AG09309 (cell line): Measurements from ENCODE around the gene RAB40B.

Experiments
- DNase-seq: peaks from one replicate; pipeline ENCODE4 v3.0.0-alpha.2; 2010; ENCODE audit warnings: low read depth
- H3K4me3 ChIP-seq: 2 replicates; pipeline ENCODE4 v1.5.1; 2011; ENCODE audit warnings: mild to moderate bottlenecking, low read depth, low read length, moderate library complexity; ENCODE audit not compliant: control insufficient read depth
- CTCF ChIP-seq: IDR thresholded peaks from 2 replicates; pipeline ENCODE4 v1.5.1; 2011; ENCODE audit warnings: mild to moderate bottlenecking, low read depth, low read length, inconsistent platforms; ENCODE audit not compliant: insufficient read depth, control insufficient read depth; ENCODE audit errors: missing control alignments

RAB40B gene

DNA sequence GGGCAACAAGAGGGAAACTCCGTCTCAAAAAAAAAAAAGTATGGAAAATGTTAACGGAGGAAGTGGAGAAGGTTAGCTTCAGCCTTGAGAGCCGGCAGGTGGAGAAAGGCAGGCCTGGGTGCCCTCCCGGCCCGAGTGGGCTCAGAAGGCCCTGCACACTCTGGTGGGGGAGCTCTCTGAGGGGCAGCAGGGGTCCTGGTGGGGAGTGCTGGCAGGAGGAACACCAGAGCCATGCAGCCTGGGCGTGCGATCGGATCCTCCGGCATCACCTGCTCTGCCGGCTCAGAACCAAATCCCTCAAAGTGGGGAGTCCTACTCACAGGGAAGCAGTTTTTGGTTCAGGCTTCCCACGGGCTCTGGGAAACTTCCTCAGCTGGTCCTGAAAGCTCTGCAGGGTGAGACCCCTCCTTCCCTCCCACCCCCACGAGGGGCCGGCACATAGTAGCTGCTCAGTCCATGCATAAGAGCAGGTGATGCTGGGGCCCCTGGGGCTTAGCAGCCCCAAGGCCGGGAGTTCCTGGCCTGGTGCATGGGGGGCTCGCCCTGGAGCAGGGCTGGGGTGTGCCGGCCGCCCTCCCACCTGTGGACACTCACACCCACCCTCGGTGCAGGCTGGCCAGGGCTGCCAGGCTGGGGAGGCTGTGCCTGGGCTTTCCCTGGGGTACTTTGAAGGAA, 38.1 kb upstream of the RAB40B start:
- no peak for DNase-seq
- no peak for TF ChIP-seq CTCF
- no peak overlapping the region for H3K4me3 ChIP-seq

DNA sequence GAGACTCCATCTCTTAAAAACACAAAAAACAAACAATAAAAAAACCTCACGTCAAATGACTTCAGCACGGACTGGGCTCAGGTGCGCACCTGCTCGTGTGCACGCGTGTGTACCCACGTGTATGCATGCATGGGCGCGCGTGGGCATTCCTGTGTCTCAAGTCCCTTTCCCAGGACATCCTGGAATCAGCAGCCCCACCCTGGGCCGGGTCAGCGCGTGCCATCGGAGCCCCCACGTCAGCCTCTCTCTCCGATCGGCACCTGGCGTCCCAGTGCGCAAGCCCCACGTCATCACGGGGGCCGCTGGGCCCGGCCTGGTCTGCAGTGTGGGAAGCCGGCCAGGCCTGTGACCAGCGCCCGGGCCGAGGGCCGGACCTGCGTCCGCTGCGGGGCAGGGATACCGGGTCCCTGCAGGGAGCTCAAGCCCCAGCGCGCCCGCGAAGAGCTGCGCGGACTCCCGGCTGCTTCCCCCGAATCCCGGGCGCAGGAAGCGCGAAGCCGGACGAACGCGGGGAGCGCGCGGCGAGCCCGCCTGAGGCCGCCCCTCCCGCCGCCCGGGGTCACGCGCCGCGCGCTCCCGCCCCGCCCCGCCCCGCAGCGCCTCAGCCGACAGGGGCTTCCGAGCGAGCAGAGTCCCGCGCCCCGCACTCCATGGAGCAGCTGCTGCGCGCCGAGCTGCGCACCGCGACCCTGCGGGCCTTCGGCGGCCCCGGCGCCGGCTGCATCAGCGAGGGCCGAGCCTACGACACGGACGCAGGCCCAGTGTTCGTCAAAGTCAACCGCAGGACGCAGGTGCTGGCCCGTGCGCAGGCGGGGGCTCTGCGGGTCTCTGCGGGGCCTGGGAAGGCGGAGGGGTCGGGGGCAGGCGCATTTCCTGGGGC, 36.7 kb upstream of the RAB40B start, which contains the start of gene FN3K:
Gene FN3K (plus strand): TSS at position 629 of the 880 bp plus-strand sequence. CDS start 22 bp downstream, at position 651.
- H3K4me3 ChIP-seq = peak within 1 kb of the TSS; percentile 52
- DNase-seq = peak; percentile 17
- no peak for TF ChIP-seq CTCF

- DNase-seq = no peak
- TF ChIP-seq CTCF = no peak
- H3K4me3 ChIP-seq = no peak overlapping the region
These were observed 33.7 kb upstream of the RAB40B start for GRCh38 chr17:82732118-82732743.

- no peak overlapping the region for H3K4me3 ChIP-seq
- no peak for TF ChIP-seq CTCF
- no peak for DNase-seq
These were observed 31.2 kb upstream of the RAB40B start for GRCh38 chr17:82729479-82730260.

GRCh38 chr17:82726427-82726826, 27.9 kb upstream of the RAB40B start:
- DNase-seq = no peak
- H3K4me3 ChIP-seq = no peak overlapping the region
- TF ChIP-seq CTCF = no peak
